Gastrocnemius medialis (tissue), 4 donors: Measurements from ENCODE around the gene ROBO1. TPM values are rescaled to one million over a fixed set of nuclear protein-coding genes. Genes with fewer than 3 reads are reported as not detected.

ENCODE experiments used
- ATAC-seq, 2 donors: fragments of 150-250 bp; one replicate each; pipeline ENCODE4 v1.9.1; 2016
- DNase-seq, 2 donors: peaks; one replicate each; pipeline ENCODE4 v3.0.0-alpha.2; 2019
- H3K27ac ChIP-seq, 4 donors: fragments of 200-600 bp; sonication (generic); 1 replicate in 1 of 4; 2 replicates in 3 of 4; pipeline ENCODE4 v1.5.1; 2016 to 2018; ENCODE audit warnings: mild to moderate bottlenecking in 2 of 4, moderate library complexity in 1 of 4
- H3K27me3 ChIP-seq, 3 donors: fragments of 200-600 bp; sonication (generic) in 2 of 3; 1 replicate in 1 of 3; 2 replicates in 2 of 3; pipeline versions ENCODE4 v1.5.1 to v1.6.0; 2016 to 2019; ENCODE audit warnings: mild to moderate bottlenecking in 1 of 3, moderate library complexity in 1 of 3
- H3K36me3 ChIP-seq, 2 donors: fragments of 200-600 bp; sonication (generic) in 1 of 2; one replicate each; pipeline ENCODE4 v1.5.1; 2017 to 2018
- H3K4me1 ChIP-seq, 2 donors: fragments of 200-600 bp; sonication (generic) in 1 of 2; one replicate each; pipeline ENCODE4 v1.5.1; 2016 to 2017; ENCODE audit warnings: mild to moderate bottlenecking in 2 of 2
- H3K4me3 ChIP-seq, 4 donors: fragments of 200-600 bp; sonication (generic) in 3 of 4; 1 replicate in 1 of 4; 2 replicates in 3 of 4; pipeline ENCODE4 v1.5.1; 2016 to 2019; ENCODE audit warnings: mild to moderate bottlenecking in 2 of 4
- H3K9me3 ChIP-seq, 3 donors: fragments of 200-600 bp; sonication (generic) in 2 of 3; 1 replicate in 1 of 3; 2 replicates in 2 of 3; pipeline ENCODE4 v1.5.1; 2016 to 2019
- CTCF ChIP-seq, 5 experiments: fragments of 450-650 bp in 3 of 5; fragments of 200-600 bp in 2 of 5; sonication (generic) in 2 of 5; IDR thresholded peaks in 4 of 5; conservative IDR thresholded peaks in 1 of 5; 1 replicate in 4 of 5; 2 replicates in 1 of 5; pipeline ENCODE4 v1.5.1; 2016 to 2019; ENCODE audit warnings: antibody characterized with exemption in 5 of 5, mild to moderate bottlenecking in 3 of 5, moderate library complexity in 3 of 5
- POLR2A ChIP-seq, 2 donors: fragments of 450-650 bp; IDR thresholded peaks; one replicate each; pipeline ENCODE4 v1.6.1; 2017; ENCODE audit warnings: antibody characterized with exemption in 2 of 2, mild to moderate bottlenecking in 2 of 2, moderate library complexity in 2 of 2
- in situ Hi-C, 4 donors: fragments of 200-750 bp; cut with MboI; loops; one replicate each; pipeline versions ENCODE4 v1.15.0 to v1.8.0; 2017; ENCODE audit warnings: low sequenced_read_pairs in 4 of 4
- intact Hi-C: fragments of 100-400 bp; cut with DNase I; formaldehyde crosslinking; loops from one replicate; pipeline ENCODE4 v1.15.1; 2023; ENCODE audit warnings: low total_unique reads
- total RNA-seq, 4 donors: library from RNA; depleted of rRNA; stranded (reverse); fragments of >200 nt; gene quantifications; one replicate each; pipeline versions ENCODE4 v1.1.0 to v1.2.3, GENCODE V29; 2016

The ROBO1 gene
- total RNA-seq, 4 donors from 2014 or later, result 4.2 to 16.0 (median 9.5) TPM

GRCh38 chr3:78871048-78871447 is 896.8 kb downstream of the ROBO1 start:
- in situ Hi-C loops (no loop called here), intact Hi-C loops (no loop called here)
- TF ChIP-seq CTCF (IDR thresholded peaks at IDR 0.05 in 4 of 5, conservative IDR thresholded peaks at IDR 0.05 in 1 of 5), result no peak
- TF ChIP-seq POLR2A (IDR thresholded peaks at IDR 0.05), result no peak

GRCh38 chr3:78870484-78870883 is 897.3 kb downstream of the ROBO1 start:
- H3K4me1 ChIP-seq, result no peaks in the 10 kb centered on the region
- no peak overlapping the region for H3K27ac ChIP-seq
- ATAC-seq (no peak), DNase-seq (no peak)
- in situ Hi-C loops, result no loop called here
- H3K27me3 ChIP-seq, result no peaks in the 10 kb centered on the region
- no peak overlapping the region for H3K4me3 ChIP-seq
- TF ChIP-seq POLR2A (IDR thresholded peaks at IDR 0.05) (no peak), CTCF (IDR thresholded peaks at IDR 0.05 in 4 of 5, conservative IDR thresholded peaks at IDR 0.05 in 1 of 5) (no peak)
- H3K36me3 ChIP-seq, result no peaks in the 10 kb centered on the region
- intact Hi-C loops, result no loop called here
- no peaks in the 10 kb centered on the region for H3K9me3 ChIP-seq

More at GRCh38 chr3:78871048-78871447, 896.8 kb downstream of the ROBO1 start:
- ATAC-seq, result no peak
- Histone ChIP-seq H3K36me3 (no peaks in the 10 kb centered on the region), H3K4me3 (no peak overlapping the region), H3K27me3 (no peaks in the 10 kb centered on the region), H3K4me1 (no peaks in the 10 kb centered on the region), H3K9me3 (no peaks in the 10 kb centered on the region), H3K27ac (no peak overlapping the region)
- no peak for DNase-seq

GRCh38 chr3:78868570-78868969 is 899.2 kb downstream of the ROBO1 start:
- no peaks in the 10 kb centered on the region for H3K4me1 ChIP-seq
- TF ChIP-seq POLR2A (IDR thresholded peaks at IDR 0.05), result no peak
- no peak for TF ChIP-seq CTCF (IDR thresholded peaks at IDR 0.05 in 4 of 5, conservative IDR thresholded peaks at IDR 0.05 in 1 of 5)
- H3K27me3 ChIP-seq, result no peaks in the 10 kb centered on the region
- H3K27ac ChIP-seq, result no peak overlapping the region
- no peaks in the 10 kb centered on the region for H3K36me3 ChIP-seq
- H3K4me3 ChIP-seq, result no peak overlapping the region
- no peaks in the 10 kb centered on the region for H3K9me3 ChIP-seq
- no peak for DNase-seq
- intact Hi-C loops (no loop called here), in situ Hi-C loops (no loop called here)
- ATAC-seq, result no peak

GRCh38 chr3:78867409-78868372 is 900.1 kb downstream of the ROBO1 start:
- TF ChIP-seq CTCF (IDR thresholded peaks at IDR 0.05 in 4 of 5, conservative IDR thresholded peaks at IDR 0.05 in 1 of 5) (no peak), POLR2A (IDR thresholded peaks at IDR 0.05) (no peak)
- Histone ChIP-seq H3K36me3 (no peaks in the 10 kb centered on the region), H3K4me3 (no peak overlapping the region), H3K27ac (no peak overlapping the region), H3K27me3 (no peaks in the 10 kb centered on the region), H3K9me3 (no peaks in the 10 kb centered on the region), H3K4me1 (no peaks in the 10 kb centered on the region)
- intact Hi-C loops, result no loop called here
- in situ Hi-C loops, result no loop called here
- DNase-seq, result no peak
- no peak for ATAC-seq
